VCaP (cell line): Measurements from ENCODE around the gene PRR5L.
"Not testable (repeated sequence)": the region's sequence is repeated elsewhere in the genome, so short reads cannot be mapped to it uniquely, and the experiment has no call there.

ENCODE experiments used
- H3K27ac ChIP-seq: fragments of 450-650 bp; 2 replicates; pipeline ENCODE4 v1.5.1; 2017
- CTCF ChIP-seq: fragments of 450-650 bp; conservative IDR thresholded peaks from 2 replicates; pipeline ENCODE4 v1.5.1; 2017; ENCODE audit warnings: mild to moderate bottlenecking, moderate library complexity

The PRR5L gene

GRCh38 chr11:36510594-36510942, 214.5 kb downstream of the PRR5L start:
- peak overlapping the region; percentile 77 for H3K27ac ChIP-seq
- TF ChIP-seq CTCF, result no peak

GRCh38 chr11:36511062-36511461, 215.0 kb downstream of the PRR5L start:
- not testable (repeated sequence) for H3K27ac ChIP-seq

GRCh38 chr11:36512016-36512415, 215.9 kb downstream of the PRR5L start:
- TF ChIP-seq CTCF, result no peak
- no peak overlapping the region for H3K27ac ChIP-seq

- TF ChIP-seq CTCF, result no peak
- no peak overlapping the region for H3K27ac ChIP-seq
Observed at GRCh38 chr11:36513965-36514364, 217.9 kb downstream of the PRR5L start.
